Upper lobe of left lung (tissue), 6 donors: ENCODE data around the gene UGT1A10. TPM values are rescaled to one million over a fixed set of nuclear protein-coding genes. Genes with fewer than 3 reads are reported as not detected.
A peak's percentile ranks its signal among the peaks of the same experiment; 100 is the strongest.

Source experiments
- ATAC-seq, 2 donors: fragments of 200-7000 bp; cut with Tn5 transposase; one replicate each; pipeline ENCODE4 v1.9.1; 2022; ENCODE audit warnings: mild to moderate bottlenecking in 2 of 2, moderate library complexity in 2 of 2; ENCODE audit not compliant: low FRiP score in 2 of 2
- DNase-seq, 2 donors: peaks; one replicate each; pipeline ENCODE4 v3.0.0-alpha.2; 2019 to 2020
- H3K27ac ChIP-seq, 4 donors: fragments of 200-600 bp; sonication (generic); one replicate each; pipeline ENCODE4 v1.5.1; 2016 to 2019
- H3K27me3 ChIP-seq, 4 donors: fragments of 200-600 bp; sonication (generic); one replicate each; pipeline ENCODE4 v1.5.1; 2017 to 2019
- H3K36me3 ChIP-seq, 4 donors: fragments of 200-600 bp; sonication (generic); one replicate each; pipeline ENCODE4 v1.5.1; 2016 to 2019
- H3K4me1 ChIP-seq, 4 donors: fragments of 200-600 bp; sonication (generic); one replicate each; pipeline ENCODE4 v1.5.1; 2018 to 2019
- H3K4me3 ChIP-seq, 4 donors: fragments of 200-600 bp; sonication (generic); one replicate each; pipeline ENCODE4 v1.5.1; 2017 to 2019; ENCODE audit warnings: mild to moderate bottlenecking in 2 of 4, moderate library complexity in 1 of 4
- H3K9me3 ChIP-seq, 4 donors: fragments of 200-600 bp; sonication (generic); one replicate each; pipeline ENCODE4 v1.5.1; 2018 to 2019
- CTCF ChIP-seq, 6 experiments: fragments of 450-650 bp in 4 of 6; fragments of 200-600 bp in 2 of 6; sonication (generic) in 2 of 6; IDR thresholded peaks; one replicate each; pipeline ENCODE4 v1.5.1; 2016 to 2019; ENCODE audit warnings: antibody characterized with exemption in 6 of 6
- EP300 ChIP-seq, 4 donors: sonication (generic); formaldehyde crosslinking; IDR thresholded peaks; one replicate each; pipeline ENCODE4 v1.5.1; 2017; ENCODE audit warnings: antibody characterized with exemption in 4 of 4, control low read depth in 2 of 4
- POLR2A ChIP-seq, 4 donors: fragments of 450-650 bp; IDR thresholded peaks; one replicate each; pipeline ENCODE4 v1.5.1; 2016 to 2017; ENCODE audit warnings: antibody characterized with exemption in 4 of 4, mild to moderate bottlenecking in 2 of 4
- POLR2AphosphoS5 ChIP-seq, 2 donors: sonication (generic); formaldehyde crosslinking; IDR thresholded peaks; one replicate each; pipeline ENCODE4 v1.5.1; 2017; ENCODE audit warnings: antibody characterized with exemption in 2 of 2
- WGBS, 2 donors: methylation state at CpG; one replicate each; pipeline ENCODE4 v1.1.5; 2017 to 2018; 5-methylcytosine and 5-hydroxymethylcytosine counted together
- total RNA-seq, 6 donors: library from RNA; depleted of rRNA in 4 of 6; stranded (reverse); fragments of >200 nt in 4 of 6; gene quantifications; one replicate each; pipeline versions ENCODE4 v1.1.0 to v1.2.1, GENCODE V29; 2016 to 2021
- donor health status: DM: no; HTN: no; CAD: no; lungs with moderate emphysema.
- donor health status: DM: no; HTN: yes; CAD: no; lungs with severe emphysema.

UGT1A10 gene
- total RNA-seq, 6 donors from 2014 or later: not detected

DNA sequence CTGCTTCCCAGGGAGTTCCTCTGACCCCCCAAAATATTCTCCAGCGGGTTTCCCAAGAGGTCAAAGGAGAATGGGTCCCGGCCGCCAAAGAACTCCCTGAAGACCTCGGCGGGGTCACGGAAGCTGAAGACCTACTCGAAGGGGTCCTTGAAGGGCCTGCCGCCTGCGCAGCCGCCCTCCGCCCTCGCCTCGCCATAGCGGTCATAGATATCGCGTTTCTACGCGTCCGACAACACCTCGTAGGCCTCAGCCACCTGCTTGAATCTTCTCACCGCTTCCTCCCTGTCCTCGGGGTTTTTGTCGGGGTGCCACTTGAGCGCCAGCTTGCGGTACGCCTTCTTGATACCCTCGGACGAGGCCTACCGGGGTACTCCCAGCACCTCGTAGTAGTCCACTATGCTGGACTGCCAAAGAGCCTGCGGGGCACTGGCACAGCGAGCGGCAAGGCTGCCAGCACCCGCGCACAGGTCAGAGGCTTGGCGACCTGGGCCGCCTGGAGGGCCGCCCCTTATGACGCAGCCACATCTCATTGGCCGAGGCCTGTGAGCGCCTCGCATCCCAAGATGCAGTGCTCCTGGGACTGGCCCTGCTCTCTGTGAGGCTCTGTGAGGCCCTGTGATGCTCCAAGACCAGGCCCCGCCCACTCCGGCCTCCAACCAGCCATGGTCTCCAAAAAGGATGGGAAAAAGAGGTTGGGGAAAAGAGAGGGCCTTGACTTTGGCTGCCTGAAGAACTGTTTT, 118.8 kb downstream of the UGT1A10 start:
- ATAC-seq: no peak
- H3K27ac ChIP-seq: no peak overlapping the region
- H3K9me3 ChIP-seq: no peaks in the 10 kb centered on the region
- no peaks in the 10 kb centered on the region for H3K27me3 ChIP-seq
- no peaks in the 10 kb centered on the region for H3K36me3 ChIP-seq
- TF ChIP-seq EP300 (IDR thresholded peaks at IDR 0.05) (no peak), POLR2A (IDR thresholded peaks at IDR 0.05) (no peak), CTCF (IDR thresholded peaks at IDR 0.05) (no peak), POLR2AphosphoS5 (IDR thresholded peaks at IDR 0.05) (no peak)
- H3K4me3 ChIP-seq: no peak overlapping the region
- DNase-seq: peak in 1 of 2 donors; percentile 79
- 92% methylated on average over 35 to 42 of the region's 44 CpGs for WGBS, 2 donors
- no peaks in the 10 kb centered on the region for H3K4me1 ChIP-seq

DNA sequence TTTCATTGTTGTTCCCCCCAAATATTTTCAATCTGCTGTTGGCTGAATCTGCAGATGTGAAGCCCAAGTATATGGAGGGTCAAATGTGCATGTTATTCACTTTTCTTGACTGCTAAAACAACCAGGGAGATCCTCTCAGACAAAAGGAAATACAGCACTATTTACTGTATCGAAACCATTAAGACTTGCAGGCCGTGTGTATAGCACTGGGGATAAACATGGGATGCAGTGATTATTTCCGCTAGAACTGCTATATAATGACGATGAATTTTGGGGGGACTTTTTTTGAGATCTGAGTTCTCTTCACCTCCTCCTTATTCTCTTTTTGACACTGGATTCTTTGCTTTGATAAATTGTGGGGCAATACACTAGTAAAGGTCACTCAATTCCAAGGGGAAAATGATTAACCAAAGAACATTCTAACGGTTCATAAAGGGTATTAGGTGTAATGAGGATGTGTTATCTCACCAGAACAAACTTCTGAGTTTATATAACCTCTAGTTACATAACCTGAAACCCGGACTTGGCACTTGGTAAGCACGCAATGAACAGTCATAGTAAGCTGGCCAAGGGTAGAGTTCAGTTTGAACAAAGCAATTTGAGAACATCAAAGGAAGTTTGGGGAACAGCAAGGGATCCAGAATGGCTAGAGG, 120.3 kb downstream of the UGT1A10 start:
- TF ChIP-seq POLR2A (IDR thresholded peaks at IDR 0.05) (no peak), EP300 (IDR thresholded peaks at IDR 0.05) (no peak), CTCF (IDR thresholded peaks at IDR 0.05) (no peak), POLR2AphosphoS5 (IDR thresholded peaks at IDR 0.05) (no peak)
- Histone ChIP-seq H3K27me3 (no peaks in the 10 kb centered on the region), H3K4me3 (no peak overlapping the region), H3K27ac (no peak overlapping the region), H3K36me3 (no peaks in the 10 kb centered on the region), H3K9me3 (no peaks in the 10 kb centered on the region), H3K4me1 (no peaks in the 10 kb centered on the region)
- DNase-seq (no peak), ATAC-seq (no peak)
- 60 to 65% methylated on average over 7 of the region's 7 CpGs for WGBS, 2 donors

DNA sequence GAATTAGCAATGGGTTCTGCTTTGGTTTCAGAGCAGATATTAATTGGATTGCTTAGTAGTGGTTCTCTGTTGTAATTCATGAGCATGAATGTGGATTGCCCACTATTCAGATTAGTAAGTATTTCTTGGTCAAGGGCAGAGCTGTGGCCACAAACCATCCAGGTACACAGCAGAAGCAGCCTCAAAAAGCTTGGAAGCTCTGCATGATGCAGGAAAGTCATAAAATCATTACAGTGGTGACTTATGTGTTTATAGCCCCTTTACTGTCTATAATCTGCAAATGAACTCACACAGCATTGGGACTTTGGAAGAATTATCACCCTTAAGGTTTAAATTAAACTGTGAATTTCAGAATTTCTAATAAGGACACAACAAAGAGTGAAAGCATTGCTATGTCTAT, 121.9 kb downstream of the UGT1A10 start:
- Histone ChIP-seq H3K36me3 (no peaks in the 10 kb centered on the region), H3K9me3 (no peaks in the 10 kb centered on the region), H3K4me3 (no peak overlapping the region), H3K27ac (no peak overlapping the region), H3K27me3 (no peaks in the 10 kb centered on the region), H3K4me1 (no peaks in the 10 kb centered on the region)
- DNase-seq (no peak), ATAC-seq (no peak)
- TF ChIP-seq CTCF (IDR thresholded peaks at IDR 0.05) (no peak), EP300 (IDR thresholded peaks at IDR 0.05) (no peak), POLR2A (IDR thresholded peaks at IDR 0.05) (no peak)

DNA sequence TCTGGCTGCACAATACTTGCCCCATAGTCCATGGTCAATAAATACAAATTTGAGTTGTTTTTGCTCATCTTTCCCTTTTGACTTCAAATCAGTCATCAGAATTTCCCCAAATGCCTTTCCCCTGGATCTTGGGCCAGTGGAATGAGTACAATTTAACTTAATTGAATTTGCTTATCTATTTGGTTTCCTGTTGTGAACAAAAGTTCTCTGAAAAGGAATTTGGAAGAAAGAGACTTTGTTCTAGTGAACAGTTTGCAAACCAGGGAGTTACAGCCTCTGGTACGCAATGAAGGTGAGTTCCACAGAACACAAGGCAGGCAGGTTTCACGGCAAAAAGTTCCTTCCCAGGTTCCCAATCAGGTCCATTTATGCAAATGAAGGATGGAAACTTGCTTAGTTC, 122.6 kb downstream of the UGT1A10 start:
- Histone ChIP-seq H3K4me3 (no peak overlapping the region), H3K27ac (no peak overlapping the region), H3K36me3 (no peaks in the 10 kb centered on the region), H3K27me3 (no peaks in the 10 kb centered on the region), H3K4me1 (no peaks in the 10 kb centered on the region), H3K9me3 (no peaks in the 10 kb centered on the region)
- DNase-seq: no peak
- ATAC-seq: no peak
- TF ChIP-seq POLR2A (IDR thresholded peaks at IDR 0.05) (no peak), EP300 (IDR thresholded peaks at IDR 0.05) (no peak), CTCF (IDR thresholded peaks at IDR 0.05) (no peak), POLR2AphosphoS5 (IDR thresholded peaks at IDR 0.05) (no peak)
- WGBS, 2 donors: 92 to 93% methylated on average over 2 of the region's 2 CpGs

- WGBS, 2 donors: 83 to 87% methylated on average over 5 to 6 of the region's 6 CpGs
- DNase-seq (peak in 1 of 2 donors; percentile 42), ATAC-seq (no peak)
- TF ChIP-seq POLR2A (IDR thresholded peaks at IDR 0.05): no peak
- H3K4me3 ChIP-seq: no peak within 1 kb of the TSS
- no peaks in the 10 kb centered on the region for H3K9me3 ChIP-seq
- H3K27ac ChIP-seq: no peak within 1 kb of the TSS
- no peaks in the 10 kb centered on the region for H3K36me3 ChIP-seq
- no peaks in the 10 kb centered on the region for H3K4me1 ChIP-seq
- H3K27me3 ChIP-seq: no peaks in the 10 kb centered on the region
These were observed 123.8 kb downstream of the UGT1A10 start, which contains the start of gene UGT1A1 for GRCh38 chr2:233760043-233760442. UGT1A1 (plus strand) TSS chr2:233760270; CDS start chr2:233760288, 18 bp downstream.
